HepG2 (cell line): ENCODE data around the gene ARPC1A. TPM values are rescaled to one million over a fixed set of nuclear protein-coding genes. Genes with fewer than 3 reads are reported as not detected.

Source experiments
- AGO2 ChIP-seq: fragments of 200-400 bp; formaldehyde crosslinking; optimal IDR thresholded peaks from 2 replicates; pipeline ENCODE3; 2017; ENCODE audit warnings: mild to moderate bottlenecking, low read depth, low read length, moderate library complexity
- ARNTL ChIP-seq: sonication (generic); formaldehyde crosslinking; IDR thresholded peaks from 2 replicates; pipeline ENCODE4 v1.4.0; 2020; ENCODE audit warnings: mild to moderate bottlenecking, missing genetic modification reagents
- BHLHE40 ChIP-seq: IDR thresholded peaks from 2 replicates; pipeline ENCODE4 v1.6.1; 2011; ENCODE audit warnings: low read length, improper control_type of control experiment
- CBX5 ChIP-seq: sonication (generic); formaldehyde crosslinking; IDR thresholded peaks from 2 replicates; pipeline ENCODE4 v1.4.0; 2020; ENCODE audit warnings: missing genetic modification reagents, borderline replicate concordance
- CREM ChIP-seq, 2 experiments: sonication (generic) in 1 of 2; formaldehyde crosslinking in 1 of 2; IDR thresholded peaks; 2 replicates each; pipeline versions ENCODE4 v1.4.0 to v1.6.1; 2016 to 2020; ENCODE audit warnings: antibody characterized with exemption in 1 of 2, mild to moderate bottlenecking in 1 of 2, missing genetic modification reagents in 1 of 2
- EHMT2 ChIP-seq: fragments of 200-600 bp; sonication (generic); IDR thresholded peaks from 2 replicates; pipeline ENCODE4 v1.7.0; 2017; ENCODE audit warnings: antibody characterized with exemption, low read depth, low read length, borderline replicate concordance
- MIXL1 ChIP-seq: IDR thresholded peaks from 2 replicates; pipeline ENCODE4 v1.6.1; 2016
- PRMT3 ChIP-seq: sonication (generic); formaldehyde crosslinking; IDR thresholded peaks from 2 replicates; pipeline ENCODE4 v1.8.1; 2022; ENCODE audit warnings: low read depth, mild to moderate bottlenecking, moderate library complexity, missing genetic modification reagents, borderline replicate concordance
- RFX1 ChIP-seq: fragments of 450-650 bp; IDR thresholded peaks from 2 replicates; pipeline ENCODE4 v1.6.1; 2017
- SMAD1 ChIP-seq: sonication (generic); formaldehyde crosslinking; IDR thresholded peaks from 2 replicates; pipeline ENCODE4 v1.4.0; 2020; ENCODE audit warnings: missing genetic modification reagents, low read depth, mild to moderate bottlenecking, borderline replicate concordance
- SP140L ChIP-seq: sonication (generic); formaldehyde crosslinking; IDR thresholded peaks from 2 replicates; pipeline ENCODE4 v1.4.0; 2020; ENCODE audit warnings: missing genetic modification reagents, borderline replicate concordance
- SPEN ChIP-seq: sonication (generic); formaldehyde crosslinking; IDR thresholded peaks from 2 replicates; pipeline ENCODE4 v1.5.1; 2020; ENCODE audit warnings: low read depth, mild to moderate bottlenecking, missing genetic modification reagents
- SSRP1 ChIP-seq: IDR thresholded peaks from 2 replicates; pipeline ENCODE4 v1.6.1; 2016; ENCODE audit warnings: control low read depth
- U2AF1 ChIP-seq: fragments of 200-400 bp; formaldehyde crosslinking; optimal IDR thresholded peaks from 2 replicates; pipeline ENCODE3; 2017; ENCODE audit warnings: mild to moderate bottlenecking, low read depth, low read length
- ZFP36L1 ChIP-seq: sonication (generic); formaldehyde crosslinking; IDR thresholded peaks from 2 replicates; pipeline ENCODE4 v1.8.0; 2022; ENCODE audit warnings: mild to moderate bottlenecking, missing genetic modification reagents, moderate library complexity
- ZNF274 ChIP-seq: sonication (generic); formaldehyde crosslinking; IDR thresholded peaks from 2 replicates; pipeline ENCODE4 v1.5.1; 2020; ENCODE audit warnings: mild to moderate bottlenecking, missing genetic modification reagents
- ZNF569 ChIP-seq: sonication (generic); formaldehyde crosslinking; IDR thresholded peaks from 2 replicates; pipeline ENCODE4 v1.5.0; 2020; ENCODE audit warnings: mild to moderate bottlenecking, missing genetic modification reagents, moderate library complexity, borderline replicate concordance
- ZNF674 ChIP-seq: sonication (generic); formaldehyde crosslinking; IDR thresholded peaks from 2 replicates; pipeline ENCODE4 v1.5.0; 2020; ENCODE audit warnings: low read depth, mild to moderate bottlenecking, missing genetic modification reagents
- ZNF766 ChIP-seq: sonication (generic); formaldehyde crosslinking; IDR thresholded peaks from 2 replicates; pipeline ENCODE4 v1.5.0; 2020; ENCODE audit warnings: missing genetic modification reagents, borderline replicate concordance
- polyA plus RNA-seq, 8 experiments: library from polyadenylated mRNA; depleted of rRNA in 3 of 8; stranded (reverse) in 7 of 8; unstranded in 1 of 8; fragments of >200 nt; fragmentation: Illumina TruSeq in 4 of 8; extraction: Trizol in 4 of 8; gene quantifications; 2 replicates each; pipeline versions ENCODE4 v1.2.1 to v1.2.3, GENCODE V29; 2011 to 2016; ENCODE audit warnings: low read depth in 4 of 8, missing spikeins in 1 of 8, mixed read lengths in 1 of 8; ENCODE audit not compliant: insufficient read depth in 1 of 8
- total RNA-seq, 5 experiments: library from RNA; depleted of rRNA; stranded (reverse); fragments of >200 nt; fragmentation: Illumina TruSeq; extraction: Trizol; gene quantifications; 2 replicates each; pipeline ENCODE4 v1.2.3, GENCODE V29; 2016; ENCODE audit warnings: low read depth in 1 of 5
- TF ChIP-seq, protein P1 (sequence below): sonication (generic); formaldehyde crosslinking; IDR thresholded peaks from 2 replicates; pipeline ENCODE4 v1.8.1; 2023; ENCODE audit warnings: mild to moderate bottlenecking, moderate library complexity, missing genetic modification reagents
- TF ChIP-seq, protein P2 (sequence below): sonication (generic); formaldehyde crosslinking; IDR thresholded peaks from 2 replicates; pipeline ENCODE4 v1.4.0; 2020; ENCODE audit warnings: missing genetic modification reagents, borderline replicate concordance
- TF ChIP-seq, protein P3 (sequence below): sonication (generic); formaldehyde crosslinking; conservative IDR thresholded peaks from 2 replicates; pipeline ENCODE4 v1.4.0; 2020; ENCODE audit warnings: missing genetic modification reagents

ARPC1A gene
- total and polyA plus RNA-seq, 2 of the 13 experiments (the other 11 are each of a cell fraction or from before 2014, with no cell fraction given): 44.3 to 88.5 TPM

DNA sequence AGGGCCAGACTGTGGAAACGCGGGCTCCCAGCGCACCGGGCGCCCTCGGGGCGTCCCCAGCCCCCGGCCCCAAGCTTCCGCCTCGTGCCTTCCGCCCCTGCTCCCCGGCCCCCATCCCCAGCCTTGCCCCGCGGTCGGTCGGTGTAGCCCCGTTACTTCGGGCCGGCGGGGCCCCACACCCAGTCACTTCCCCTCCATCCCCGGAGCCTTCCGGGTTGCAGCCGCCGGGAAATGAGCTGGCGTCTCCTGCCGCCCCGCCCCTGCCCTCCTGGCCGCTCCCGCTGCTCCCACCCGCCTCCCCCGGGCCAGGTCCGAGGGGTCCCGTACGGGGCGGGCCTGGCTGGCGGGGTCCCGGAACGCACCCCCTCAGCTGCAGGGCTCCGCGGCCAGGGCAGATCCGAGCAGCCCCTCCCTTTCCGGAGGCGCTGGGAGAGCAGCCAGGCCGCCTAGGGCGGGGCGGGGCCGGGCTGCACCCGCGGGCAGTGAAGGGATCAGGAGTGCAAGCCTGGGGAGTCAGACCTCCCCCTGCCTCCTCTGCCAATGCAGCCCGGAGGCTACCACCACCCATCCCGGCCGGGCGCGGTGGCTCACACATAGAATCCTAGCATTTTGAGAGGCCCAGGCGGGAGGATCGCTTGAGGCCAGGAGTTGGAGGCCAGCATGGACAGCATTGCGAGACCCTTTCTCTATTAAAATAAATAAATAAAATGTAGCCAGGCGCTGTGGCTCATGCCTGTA is 49.5 kb downstream of the ARPC1A start (continued):
- TF ChIP-seq, protein P1, sequence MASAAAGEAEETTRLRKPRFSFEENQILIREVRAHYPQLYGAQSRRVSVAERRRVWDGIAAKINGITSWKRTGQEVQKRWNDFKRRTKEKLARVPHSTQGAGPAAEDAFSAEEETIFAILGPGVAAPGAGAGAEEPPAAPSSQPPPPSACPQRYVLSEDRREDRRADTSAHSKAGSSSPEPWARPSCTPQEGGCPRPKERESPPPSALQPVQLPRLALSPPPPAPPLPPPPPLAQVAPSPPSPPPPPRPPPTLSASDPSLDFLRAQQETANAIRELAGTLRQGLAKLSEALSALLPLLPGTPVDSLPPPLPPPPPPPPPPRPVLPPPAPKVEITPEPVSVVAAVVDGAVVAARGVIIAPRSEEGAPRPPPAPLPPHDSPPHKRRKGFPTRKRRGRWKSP (CRISPR knock-in tag): no peak
- TF ChIP-seq ZNF674 (CRISPR knock-in tag) (no peak), PRMT3 (CRISPR knock-in tag) (no peak), AGO2 (peak; percentile 64), ZFP36L1 (CRISPR knock-in tag) (no peak), RFX1 (no peak), ZNF569 (CRISPR knock-in tag) (no peak), ZNF766 (CRISPR knock-in tag) (no peak), SP140L (CRISPR knock-in tag) (no peak), ARNTL (no peak), CREM (IDR thresholded peaks at IDR 0.05) (no peak), CREM (CRISPR knock-in tag; IDR thresholded peaks at IDR 0.05) (no peak), BHLHE40 (no peak), CBX5 (CRISPR knock-in tag) (no peak), SMAD1 (CRISPR knock-in tag) (no peak), SPEN (CRISPR knock-in tag) (peak; percentile 69), ZNF274 (CRISPR knock-in tag) (no peak), MIXL1 (CRISPR knock-in tag) (no peak), EHMT2 (no peak), SSRP1 (CRISPR knock-in tag) (no peak), U2AF1 (no peak)
- TF ChIP-seq, protein P2, sequence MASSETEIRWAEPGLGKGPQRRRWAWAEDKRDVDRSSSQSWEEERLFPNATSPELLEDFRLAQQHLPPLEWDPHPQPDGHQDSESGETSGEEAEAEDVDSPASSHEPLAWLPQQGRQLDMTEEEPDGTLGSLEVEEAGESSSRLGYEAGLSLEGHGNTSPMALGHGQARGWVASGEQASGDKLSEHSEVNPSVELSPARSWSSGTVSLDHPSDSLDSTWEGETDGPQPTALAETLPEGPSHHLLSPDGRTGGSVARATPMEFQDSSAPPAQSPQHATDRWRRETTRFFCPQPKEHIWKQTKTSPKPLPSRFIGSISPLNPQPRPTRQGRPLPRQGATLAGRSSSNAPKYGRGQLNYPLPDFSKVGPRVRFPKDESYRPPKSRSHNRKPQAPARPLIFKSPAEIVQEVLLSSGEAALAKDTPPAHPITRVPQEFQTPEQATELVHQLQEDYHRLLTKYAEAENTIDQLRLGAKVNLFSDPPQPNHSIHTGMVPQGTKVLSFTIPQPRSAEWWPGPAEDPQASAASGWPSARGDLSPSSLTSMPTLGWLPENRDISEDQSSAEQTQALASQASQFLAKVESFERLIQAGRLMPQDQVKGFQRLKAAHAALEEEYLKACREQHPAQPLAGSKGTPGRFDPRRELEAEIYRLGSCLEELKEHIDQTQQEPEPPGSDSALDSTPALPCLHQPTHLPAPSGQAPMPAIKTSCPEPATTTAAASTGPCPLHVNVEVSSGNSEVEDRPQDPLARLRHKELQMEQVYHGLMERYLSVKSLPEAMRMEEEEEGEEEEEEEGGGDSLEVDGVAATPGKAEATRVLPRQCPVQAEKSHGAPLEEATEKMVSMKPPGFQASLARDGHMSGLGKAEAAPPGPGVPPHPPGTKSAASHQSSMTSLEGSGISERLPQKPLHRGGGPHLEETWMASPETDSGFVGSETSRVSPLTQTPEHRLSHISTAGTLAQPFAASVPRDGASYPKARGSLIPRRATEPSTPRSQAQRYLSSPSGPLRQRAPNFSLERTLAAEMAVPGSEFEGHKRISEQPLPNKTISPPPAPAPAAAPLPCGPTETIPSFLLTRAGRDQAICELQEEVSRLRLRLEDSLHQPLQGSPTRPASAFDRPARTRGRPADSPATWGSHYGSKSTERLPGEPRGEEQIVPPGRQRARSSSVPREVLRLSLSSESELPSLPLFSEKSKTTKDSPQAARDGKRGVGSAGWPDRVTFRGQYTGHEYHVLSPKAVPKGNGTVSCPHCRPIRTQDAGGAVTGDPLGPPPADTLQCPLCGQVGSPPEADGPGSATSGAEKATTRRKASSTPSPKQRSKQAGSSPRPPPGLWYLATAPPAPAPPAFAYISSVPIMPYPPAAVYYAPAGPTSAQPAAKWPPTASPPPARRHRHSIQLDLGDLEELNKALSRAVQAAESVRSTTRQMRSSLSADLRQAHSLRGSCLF: no peak
- TF ChIP-seq, protein P3, sequence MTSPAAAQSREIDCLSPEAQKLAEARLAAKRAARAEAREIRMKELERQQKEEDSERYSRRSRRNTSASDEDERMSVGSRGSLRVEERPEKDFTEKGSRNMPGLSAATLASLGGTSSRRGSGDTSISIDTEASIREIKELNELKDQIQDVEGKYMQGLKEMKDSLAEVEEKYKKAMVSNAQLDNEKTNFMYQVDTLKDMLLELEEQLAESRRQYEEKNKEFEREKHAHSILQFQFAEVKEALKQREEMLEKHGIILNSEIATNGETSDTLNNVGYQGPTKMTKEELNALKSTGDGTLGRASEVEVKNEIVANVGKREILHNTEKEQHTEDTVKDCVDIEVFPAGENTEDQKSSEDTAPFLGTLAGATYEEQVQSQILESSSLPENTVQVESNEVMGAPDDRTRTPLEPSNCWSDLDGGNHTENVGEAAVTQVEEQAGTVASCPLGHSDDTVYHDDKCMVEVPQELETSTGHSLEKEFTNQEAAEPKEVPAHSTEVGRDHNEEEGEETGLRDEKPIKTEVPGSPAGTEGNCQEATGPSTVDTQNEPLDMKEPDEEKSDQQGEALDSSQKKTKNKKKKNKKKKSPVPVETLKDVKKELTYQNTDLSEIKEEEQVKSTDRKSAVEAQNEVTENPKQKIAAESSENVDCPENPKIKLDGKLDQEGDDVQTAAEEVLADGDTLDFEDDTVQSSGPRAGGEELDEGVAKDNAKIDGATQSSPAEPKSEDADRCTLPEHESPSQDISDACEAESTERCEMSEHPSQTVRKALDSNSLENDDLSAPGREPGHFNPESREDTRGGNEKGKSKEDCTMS (CRISPR knock-in tag): no peak
